SK-N-SH (cell line): ENCODE measurements around the gene CASTOR2.

Experiments used
- CTCF ChIP-seq: fragments of 200-600 bp; sonication (generic); IDR thresholded peaks from 2 replicates; pipeline ENCODE4 v1.6.1; 2017; ENCODE audit warnings: antibody characterized with exemption, mild to moderate bottlenecking, moderate library complexity
- NRF1 ChIP-seq: IDR thresholded peaks from 2 replicates; pipeline ENCODE4 v1.6.1; 2012; ENCODE audit warnings: low read depth, mild to moderate bottlenecking, low read length
- POLR2AphosphoS5 ChIP-seq: IDR thresholded peaks from 2 replicates; pipeline ENCODE4 v1.6.1; 2012; ENCODE audit warnings: low read depth, low read length
- RFX5 ChIP-seq: IDR thresholded peaks from 2 replicates; pipeline ENCODE4 v1.6.1; 2012; ENCODE audit warnings: mild to moderate bottlenecking, improper control_type of control experiment, low read length
- SMC3 ChIP-seq: IDR thresholded peaks from 2 replicates; pipeline ENCODE4 v1.6.1; 2012; ENCODE audit warnings: low read depth, low read length, improper control_type of control experiment
- TAF1 ChIP-seq: IDR thresholded peaks from 2 replicates; pipeline ENCODE4 v1.6.1; 2012; ENCODE audit warnings: low read depth, mild to moderate bottlenecking, low read length, moderate library complexity, borderline replicate concordance
- TF ChIP-seq, protein P1 (sequence below): IDR thresholded peaks from 2 replicates; pipeline ENCODE4; 2012
- TF ChIP-seq, protein P2 (sequence below): IDR thresholded peaks from 2 replicates; pipeline ENCODE4 v1.4.0; 2012; ENCODE audit warnings: low read depth
- TF ChIP-seq, protein P3 (sequence below): fragments of 150-350 bp; IDR thresholded peaks from 2 replicates; pipeline ENCODE4 v1.6.1; 2016; ENCODE audit warnings: mild to moderate bottlenecking, low read depth, low read length
- TF ChIP-seq, protein P4 (sequence below): fragments of 150-350 bp; IDR thresholded peaks from 2 replicates; pipeline ENCODE4 v1.6.1; 2017; ENCODE audit warnings: antibody characterized with exemption, low read length, low read depth, borderline replicate concordance
- TF ChIP-seq, protein P5 (sequence below): IDR thresholded peaks from 2 replicates; pipeline ENCODE4 v1.6.1; 2012; ENCODE audit warnings: mild to moderate bottlenecking, low read depth, low read length, moderate library complexity

DNA sequence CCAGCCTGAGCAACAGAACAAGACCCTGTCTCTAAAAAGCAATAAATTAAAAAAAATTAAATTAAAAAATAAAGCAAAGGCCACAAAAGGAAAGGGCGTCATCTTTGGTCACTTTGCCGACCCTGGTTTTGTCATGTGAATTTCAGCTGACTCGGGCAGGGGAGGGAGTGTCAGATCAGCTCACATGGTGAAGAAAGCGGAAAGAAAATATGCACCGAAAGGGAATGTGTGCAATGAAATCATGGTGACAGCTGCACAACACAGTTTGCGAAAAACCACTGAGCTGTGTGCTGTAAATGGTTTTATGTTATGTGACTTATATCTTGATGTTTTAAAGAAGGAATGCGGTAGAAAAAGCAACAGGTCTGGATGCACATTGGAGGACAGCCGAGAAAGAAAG is 69.3 kb downstream of the CASTOR2 start:
- TF ChIP-seq CTCF (no peak), NRF1 (no peak), TAF1 (no peak), POLR2AphosphoS5 (no peak), RFX5 (no peak), SMC3 (no peak)
- TF ChIP-seq, protein P1, sequence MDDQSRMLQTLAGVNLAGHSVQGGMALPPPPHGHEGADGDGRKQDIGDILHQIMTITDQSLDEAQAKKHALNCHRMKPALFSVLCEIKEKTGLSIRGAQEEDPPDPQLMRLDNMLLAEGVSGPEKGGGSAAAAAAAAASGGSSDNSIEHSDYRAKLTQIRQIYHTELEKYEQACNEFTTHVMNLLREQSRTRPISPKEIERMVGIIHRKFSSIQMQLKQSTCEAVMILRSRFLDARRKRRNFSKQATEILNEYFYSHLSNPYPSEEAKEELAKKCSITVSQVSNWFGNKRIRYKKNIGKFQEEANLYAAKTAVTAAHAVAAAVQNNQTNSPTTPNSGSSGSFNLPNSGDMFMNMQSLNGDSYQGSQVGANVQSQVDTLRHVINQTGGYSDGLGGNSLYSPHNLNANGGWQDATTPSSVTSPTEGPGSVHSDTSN = no peak
- TF ChIP-seq, protein P2, sequence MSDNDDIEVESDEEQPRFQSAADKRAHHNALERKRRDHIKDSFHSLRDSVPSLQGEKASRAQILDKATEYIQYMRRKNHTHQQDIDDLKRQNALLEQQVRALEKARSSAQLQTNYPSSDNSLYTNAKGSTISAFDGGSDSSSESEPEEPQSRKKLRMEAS = no peak
- TF ChIP-seq, protein P3, sequence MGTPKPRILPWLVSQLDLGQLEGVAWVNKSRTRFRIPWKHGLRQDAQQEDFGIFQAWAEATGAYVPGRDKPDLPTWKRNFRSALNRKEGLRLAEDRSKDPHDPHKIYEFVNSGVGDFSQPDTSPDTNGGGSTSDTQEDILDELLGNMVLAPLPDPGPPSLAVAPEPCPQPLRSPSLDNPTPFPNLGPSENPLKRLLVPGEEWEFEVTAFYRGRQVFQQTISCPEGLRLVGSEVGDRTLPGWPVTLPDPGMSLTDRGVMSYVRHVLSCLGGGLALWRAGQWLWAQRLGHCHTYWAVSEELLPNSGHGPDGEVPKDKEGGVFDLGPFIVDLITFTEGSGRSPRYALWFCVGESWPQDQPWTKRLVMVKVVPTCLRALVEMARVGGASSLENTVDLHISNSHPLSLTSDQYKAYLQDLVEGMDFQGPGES = no peak
- TF ChIP-seq, protein P4, sequence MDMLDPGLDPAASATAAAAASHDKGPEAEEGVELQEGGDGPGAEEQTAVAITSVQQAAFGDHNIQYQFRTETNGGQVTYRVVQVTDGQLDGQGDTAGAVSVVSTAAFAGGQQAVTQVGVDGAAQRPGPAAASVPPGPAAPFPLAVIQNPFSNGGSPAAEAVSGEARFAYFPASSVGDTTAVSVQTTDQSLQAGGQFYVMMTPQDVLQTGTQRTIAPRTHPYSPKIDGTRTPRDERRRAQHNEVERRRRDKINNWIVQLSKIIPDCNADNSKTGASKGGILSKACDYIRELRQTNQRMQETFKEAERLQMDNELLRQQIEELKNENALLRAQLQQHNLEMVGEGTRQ = no peak
- TF ChIP-seq, protein P5, sequence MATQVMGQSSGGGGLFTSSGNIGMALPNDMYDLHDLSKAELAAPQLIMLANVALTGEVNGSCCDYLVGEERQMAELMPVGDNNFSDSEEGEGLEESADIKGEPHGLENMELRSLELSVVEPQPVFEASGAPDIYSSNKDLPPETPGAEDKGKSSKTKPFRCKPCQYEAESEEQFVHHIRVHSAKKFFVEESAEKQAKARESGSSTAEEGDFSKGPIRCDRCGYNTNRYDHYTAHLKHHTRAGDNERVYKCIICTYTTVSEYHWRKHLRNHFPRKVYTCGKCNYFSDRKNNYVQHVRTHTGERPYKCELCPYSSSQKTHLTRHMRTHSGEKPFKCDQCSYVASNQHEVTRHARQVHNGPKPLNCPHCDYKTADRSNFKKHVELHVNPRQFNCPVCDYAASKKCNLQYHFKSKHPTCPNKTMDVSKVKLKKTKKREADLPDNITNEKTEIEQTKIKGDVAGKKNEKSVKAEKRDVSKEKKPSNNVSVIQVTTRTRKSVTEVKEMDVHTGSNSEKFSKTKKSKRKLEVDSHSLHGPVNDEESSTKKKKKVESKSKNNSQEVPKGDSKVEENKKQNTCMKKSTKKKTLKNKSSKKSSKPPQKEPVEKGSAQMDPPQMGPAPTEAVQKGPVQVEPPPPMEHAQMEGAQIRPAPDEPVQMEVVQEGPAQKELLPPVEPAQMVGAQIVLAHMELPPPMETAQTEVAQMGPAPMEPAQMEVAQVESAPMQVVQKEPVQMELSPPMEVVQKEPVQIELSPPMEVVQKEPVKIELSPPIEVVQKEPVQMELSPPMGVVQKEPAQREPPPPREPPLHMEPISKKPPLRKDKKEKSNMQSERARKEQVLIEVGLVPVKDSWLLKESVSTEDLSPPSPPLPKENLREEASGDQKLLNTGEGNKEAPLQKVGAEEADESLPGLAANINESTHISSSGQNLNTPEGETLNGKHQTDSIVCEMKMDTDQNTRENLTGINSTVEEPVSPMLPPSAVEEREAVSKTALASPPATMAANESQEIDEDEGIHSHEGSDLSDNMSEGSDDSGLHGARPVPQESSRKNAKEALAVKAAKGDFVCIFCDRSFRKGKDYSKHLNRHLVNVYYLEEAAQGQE = no peak
